GM18873 (cell line): ENCODE measurements around the gene GFOD1.
"Not testable (repeated sequence)": the region's sequence is repeated elsewhere in the genome, so short reads cannot be mapped to it uniquely, and the experiment has no call there.

Experiments
- ATAC-seq: cut with Tn5 transposase; IDR thresholded peaks from one replicate; pipeline ENCODE4 v1.9.1; 2021; ENCODE audit warnings: mild to moderate bottlenecking, moderate library complexity, moderate number of reproducible peaks; ENCODE audit not compliant: unreplicated experiment, low FRiP score

Gene GFOD1

DNA sequence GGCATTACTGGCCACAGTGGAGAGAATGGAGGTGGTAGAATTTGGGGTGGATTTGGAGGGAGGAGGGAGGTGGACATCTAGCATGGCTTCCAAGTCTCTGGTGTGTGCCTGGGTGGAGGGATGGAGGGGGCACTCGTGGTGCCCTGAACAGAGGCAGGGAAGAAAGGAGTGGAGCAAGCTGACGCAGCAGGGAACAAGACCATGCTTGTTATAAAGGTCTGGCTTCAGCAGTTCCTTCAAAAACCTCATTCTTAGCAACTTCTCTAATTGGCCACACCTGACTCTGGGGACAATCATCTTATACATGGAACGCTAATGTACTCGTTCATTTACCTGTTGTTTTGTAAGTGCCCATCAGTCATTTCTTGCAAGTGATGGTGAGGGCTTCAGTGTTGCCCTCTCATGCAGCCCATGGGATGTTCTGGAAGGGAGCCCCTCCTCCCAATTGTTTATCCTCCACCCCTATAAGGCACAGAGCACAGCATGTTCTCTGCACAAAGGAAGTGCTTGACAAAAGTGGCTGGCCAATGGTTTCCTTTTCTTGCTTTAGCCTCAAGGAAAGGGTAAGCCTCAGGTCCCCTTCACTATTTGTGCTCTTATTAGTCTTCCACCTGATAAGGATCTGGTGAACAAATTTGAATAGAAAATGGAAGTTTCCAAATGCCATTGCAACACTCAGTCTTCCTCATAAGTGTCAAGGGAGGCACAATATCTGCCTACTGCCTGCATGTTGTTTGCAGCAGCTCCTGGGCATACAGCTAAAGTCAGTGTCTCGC is 39.3 kb downstream of the GFOD1 start:
- no peak for ATAC-seq

DNA sequence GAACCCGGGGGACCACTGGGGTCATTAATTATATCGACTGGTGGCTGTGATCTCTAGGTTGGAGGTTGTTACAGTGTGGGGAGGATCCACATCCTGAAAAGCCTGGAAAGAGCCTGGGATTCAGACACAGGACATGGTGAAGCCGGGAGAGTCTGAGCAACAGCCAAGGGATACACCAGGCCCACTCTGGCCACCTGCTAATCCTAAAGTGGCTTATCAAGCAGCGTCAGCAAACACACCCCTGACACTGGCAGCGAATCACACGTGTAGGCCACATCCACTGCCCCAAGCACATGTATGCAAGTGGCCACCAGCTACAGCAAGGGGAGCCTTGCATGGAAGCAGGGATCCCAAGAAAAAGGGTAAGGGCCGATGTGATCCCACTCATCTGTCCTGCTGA is 41.0 kb downstream of the GFOD1 start:
- ATAC-seq: no peak

DNA sequence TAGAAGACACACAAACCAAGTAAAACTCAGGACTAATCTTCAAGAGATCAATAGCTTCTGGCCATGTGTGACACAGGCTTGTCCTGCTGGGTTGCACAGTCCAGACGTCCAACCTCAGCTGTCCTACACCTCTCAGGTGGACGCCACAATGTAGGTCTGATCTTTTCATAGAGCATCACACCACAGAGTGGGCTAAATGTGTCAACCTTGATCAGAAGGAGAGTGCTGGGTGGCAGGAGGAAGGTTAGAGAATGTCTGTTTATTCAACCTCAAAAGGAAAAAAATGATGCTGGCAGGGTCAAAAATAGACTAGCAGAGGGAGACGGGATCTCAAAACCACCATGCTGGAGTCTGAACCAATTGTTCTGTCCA is 41.7 kb downstream of the GFOD1 start:
- ATAC-seq: no peak

DNA sequence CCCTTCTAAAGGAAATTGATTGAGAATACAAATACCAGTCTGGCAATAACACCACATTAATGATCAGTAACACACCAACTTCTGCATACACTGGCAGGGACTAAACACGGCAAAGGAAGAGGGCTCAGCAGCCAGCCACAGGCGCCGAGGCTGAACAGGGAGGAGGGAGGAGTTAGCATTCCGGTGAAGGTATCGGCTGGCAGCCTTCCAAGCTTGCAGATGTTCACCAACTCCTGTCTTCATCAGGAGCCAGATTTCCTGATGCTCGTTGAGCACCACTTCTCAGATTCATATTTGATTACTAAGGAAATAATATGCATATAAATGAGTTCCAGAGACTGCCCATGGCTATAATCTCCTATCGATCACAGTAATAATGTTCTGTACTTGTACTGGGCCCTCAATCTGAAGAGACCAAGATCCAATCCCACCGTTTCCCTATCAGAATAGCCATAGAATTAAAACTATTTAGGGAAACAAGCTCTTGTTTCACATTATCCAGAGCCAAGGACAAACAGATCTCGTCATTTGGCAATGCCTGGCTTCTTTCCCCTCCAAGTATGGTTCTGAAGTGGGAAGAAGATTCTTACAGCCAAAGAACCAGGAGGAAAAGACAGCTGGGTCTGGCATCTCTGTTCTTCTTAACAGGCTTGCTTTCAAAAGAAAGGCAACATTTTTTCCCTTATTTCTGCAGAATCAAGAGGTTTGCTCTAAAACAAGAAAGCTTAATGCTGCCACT is 42.2 kb downstream of the GFOD1 start:
- no peak for ATAC-seq

DNA sequence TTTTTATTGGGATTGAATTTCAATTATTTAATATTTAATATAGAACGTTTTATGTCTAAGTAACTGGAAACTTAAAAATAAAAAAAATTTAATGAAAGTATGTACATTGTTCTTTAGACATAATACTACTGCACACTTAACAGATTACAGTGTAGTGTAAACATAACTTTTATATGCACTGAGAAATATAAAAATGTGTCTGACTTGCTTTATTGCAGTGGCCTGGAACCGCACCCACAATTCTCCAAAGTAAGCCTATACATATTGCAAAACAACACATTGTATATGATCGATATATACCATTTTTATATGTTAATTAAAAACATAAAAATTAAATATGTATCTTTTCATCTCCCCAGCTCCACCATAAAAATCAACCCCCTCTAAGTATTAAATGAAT is 42.8 kb downstream of the GFOD1 start:
- no peak for ATAC-seq

DNA sequence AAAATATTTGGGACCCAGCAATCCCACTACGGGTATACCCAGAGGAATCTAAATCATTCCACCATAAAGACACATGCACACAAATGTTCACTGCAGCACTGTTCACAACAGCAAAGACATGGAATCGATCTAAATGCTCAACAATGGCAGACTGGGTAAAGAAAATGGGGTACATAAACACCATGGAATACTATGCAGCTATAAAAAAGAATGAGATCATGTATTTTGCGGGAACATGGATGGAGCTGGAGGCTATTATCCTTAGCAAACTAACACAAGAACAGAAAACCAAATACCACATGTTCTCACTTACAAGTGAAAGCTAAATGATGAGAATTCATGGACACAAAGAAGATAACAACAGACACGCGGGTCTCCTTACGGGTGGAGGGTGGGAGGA is 43.4 kb downstream of the GFOD1 start:
- ATAC-seq: not testable (repeated sequence)

DNA sequence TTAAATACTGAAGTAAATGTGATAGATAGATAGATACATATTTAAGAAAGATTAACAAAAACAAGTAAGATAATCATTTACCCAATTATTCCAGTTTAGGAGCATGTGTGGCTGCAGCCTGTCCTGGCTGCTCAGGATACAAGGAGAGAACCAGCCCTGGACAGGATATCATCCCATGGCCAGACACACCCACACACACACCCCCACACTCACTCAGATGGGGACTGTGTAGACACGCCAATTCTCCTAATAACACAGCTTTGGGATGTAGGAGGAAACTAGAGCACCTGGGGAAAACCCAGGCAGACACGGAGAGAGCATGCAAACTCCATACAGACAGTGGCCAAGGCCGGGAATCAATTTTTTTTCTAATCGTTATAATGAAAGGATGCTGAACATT is 45.6 kb downstream of the GFOD1 start:
- no peak for ATAC-seq

DNA sequence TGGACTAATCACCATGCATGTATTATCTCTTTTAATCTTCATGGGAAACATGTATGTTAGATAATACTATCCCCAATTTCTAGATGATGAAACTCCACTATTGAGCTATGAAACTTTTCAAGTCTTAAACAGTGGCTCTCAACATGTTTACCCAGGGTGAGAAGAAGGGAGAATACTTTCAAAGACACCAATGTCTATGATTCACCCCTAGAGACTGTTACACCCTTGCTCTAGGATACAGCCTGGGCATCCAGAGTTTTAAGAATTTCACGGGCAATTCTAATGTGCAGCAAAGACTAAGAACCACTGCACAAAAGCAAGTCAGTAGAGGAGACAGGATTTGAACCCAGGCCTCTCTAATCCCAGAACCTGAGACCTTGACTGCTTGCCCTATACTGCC is 47.8 kb downstream of the GFOD1 start:
- no peak for ATAC-seq

DNA sequence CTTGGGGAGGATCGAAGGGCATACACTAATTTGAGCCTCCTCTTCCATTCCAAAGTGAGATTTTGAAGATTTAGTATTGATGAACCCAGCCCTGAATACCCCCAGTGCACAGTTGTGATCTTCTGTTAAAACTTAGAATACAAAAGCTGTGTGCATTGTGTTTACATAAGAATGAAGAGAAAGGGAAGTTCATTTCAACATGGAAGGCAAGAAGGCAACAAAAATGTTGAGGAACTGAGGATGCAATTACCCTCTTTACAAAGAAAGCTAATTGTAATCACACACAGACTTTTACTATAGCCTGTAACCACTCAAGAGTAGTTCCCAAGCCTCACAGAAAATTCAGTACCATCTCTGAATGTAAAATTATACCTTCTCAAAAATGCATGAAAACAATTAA is 49.3 kb downstream of the GFOD1 start:
- ATAC-seq: no peak

DNA sequence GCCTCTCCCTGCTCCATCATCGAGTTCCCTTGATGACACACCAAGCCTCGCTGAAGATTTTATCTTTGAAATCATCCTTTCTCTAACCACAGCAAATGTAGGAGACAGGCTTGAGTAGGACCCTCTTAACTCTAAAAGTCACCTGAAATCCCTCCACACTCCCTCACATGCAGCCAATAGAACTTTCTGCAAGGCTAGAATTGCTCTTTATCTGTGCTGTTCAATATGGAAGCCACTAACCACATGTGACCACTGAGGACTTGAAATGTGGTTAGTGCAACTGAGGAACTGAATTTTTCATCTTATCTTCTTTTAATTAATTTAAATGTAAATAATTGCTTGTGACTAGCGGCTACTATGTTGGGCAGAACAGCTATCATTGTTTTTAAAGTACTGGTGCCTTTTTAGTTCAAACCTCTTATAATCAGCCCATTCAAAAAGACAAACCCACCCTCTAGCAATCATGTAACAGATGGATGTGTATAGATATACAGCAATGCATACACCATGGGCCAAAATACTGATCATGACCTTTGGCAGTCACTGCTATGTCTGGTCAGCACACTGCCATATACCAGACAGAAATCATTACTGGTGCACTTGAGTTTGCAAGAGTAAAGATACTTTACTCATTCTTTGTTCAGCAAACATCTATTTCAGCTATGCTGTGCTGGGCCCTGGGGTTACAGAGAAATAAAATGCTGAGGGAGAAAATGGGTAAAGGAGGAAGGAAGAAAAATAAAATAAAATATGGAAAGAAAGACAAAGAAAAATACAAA is 50.0 kb downstream of the GFOD1 start:
- ATAC-seq: no peak

DNA sequence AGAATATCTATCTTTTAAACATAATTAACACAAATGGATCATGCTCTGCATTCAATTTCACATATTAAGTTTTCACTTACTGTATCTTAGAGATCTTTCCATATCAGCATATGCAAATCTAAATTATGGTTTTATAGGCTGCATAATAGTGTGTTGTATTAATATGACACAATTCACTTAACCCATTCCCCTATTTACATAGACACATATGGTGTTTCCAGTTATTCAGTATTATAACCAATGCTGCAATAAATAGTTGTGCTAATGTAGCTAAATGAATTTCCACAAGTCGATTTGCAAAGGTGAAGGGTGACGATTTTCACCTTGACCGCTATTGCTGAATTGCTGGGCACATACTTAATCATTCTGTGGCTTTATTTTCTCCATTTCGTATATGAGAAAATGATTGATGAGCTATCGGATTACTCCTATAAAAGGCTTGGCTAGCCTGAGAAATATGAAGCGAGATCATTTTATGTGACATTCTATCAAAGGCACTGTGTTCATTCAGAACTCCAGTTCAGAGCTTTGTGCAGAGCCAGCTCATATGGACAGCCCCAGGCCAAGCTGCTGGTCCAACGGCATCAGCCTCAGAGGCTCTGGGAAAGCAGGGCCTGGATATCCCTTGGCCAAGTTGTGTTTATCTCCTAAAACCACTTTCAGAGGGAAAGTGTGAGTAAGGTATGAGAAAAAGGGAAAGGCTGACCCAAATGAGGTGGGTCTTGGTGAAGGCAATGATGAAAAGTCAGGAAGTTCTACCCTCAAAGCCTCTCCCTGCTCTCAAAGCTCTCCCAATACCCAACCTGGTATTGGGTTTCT is 50.8 kb downstream of the GFOD1 start:
- no peak for ATAC-seq

DNA sequence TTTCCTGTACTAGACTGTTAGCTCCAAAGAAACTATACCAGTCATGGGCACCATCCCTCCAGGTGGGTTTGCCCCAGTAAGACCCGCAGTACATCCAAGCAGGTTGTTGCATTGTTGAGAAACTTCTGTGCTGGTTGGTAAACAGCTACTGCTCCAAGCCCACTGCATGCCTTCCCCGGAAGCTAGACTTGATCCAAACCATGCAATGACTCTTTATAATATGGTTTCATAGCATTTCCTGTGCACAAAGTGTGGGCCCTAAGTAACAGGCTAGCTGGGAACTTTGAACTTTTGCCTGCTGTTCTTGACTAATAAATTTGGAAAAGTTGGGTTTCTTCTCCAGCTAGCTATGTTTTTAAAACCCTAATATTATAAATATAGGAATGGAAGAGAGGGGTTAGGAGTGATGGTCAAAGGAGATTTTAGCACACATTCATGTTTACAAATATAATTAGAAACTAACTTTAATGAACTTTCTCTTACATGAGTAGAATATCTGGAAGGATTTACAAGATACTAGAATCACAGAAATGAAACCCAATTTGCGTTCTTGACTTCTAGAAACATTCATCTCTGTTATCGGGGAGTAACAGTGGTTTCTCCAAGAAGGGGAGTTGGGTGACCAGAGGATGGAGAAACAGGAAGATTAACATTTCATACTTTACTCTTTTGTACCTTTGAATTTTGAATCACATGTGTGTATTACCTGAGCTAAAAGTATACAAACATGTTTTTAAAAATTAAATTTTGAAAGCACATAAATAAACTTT is 51.7 kb downstream of the GFOD1 start:
- no peak for ATAC-seq

DNA sequence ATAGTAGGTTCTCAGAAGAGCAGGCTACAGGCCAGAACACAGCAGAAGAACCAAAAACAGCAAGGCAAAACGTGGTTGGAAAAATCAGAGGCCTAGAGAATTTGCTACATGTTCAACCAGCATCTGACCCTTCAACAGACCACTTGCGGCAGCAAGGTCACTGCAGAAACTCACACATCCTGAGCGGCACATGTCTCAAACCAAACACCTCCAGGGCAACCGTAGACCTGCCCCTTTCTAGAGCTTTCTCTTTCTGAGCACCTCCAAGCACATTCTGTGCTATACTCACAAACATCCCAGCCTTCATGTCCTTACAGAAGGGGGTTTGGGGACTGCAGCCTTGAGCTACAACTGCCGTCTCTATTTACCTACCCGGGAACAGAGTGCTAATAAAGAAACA is 52.6 kb downstream of the GFOD1 start:
- ATAC-seq: no peak

DNA sequence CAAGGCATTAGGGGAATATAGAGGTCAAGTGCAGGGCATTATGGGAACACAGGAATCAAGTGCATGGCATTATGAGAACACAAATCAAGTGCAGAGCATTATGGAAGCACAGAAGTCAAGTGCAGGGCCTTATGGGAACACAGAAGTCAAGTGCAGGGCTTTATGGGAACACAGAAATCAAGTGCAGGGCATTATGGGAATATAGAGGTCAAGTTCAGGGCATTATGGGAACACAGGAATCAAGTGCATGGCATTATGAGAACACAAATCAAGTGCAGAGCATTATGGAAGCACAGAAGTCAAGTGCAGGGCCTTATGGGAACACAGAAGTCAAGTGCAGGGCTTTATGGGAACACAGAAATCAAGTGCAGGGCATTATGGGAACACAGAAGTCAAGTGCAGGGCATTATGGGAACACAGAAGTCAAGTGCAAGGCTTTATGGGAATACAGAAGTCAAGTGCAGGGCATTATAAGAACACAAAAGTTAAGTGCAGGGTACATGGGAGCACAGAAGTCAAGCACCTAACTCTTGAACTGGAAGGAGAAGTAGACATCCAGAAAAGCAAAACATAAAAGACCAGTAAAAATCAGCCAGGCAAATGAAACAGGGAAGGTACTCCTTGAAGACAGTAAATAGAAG is 53.1 kb downstream of the GFOD1 start:
- not testable (repeated sequence) for ATAC-seq

DNA sequence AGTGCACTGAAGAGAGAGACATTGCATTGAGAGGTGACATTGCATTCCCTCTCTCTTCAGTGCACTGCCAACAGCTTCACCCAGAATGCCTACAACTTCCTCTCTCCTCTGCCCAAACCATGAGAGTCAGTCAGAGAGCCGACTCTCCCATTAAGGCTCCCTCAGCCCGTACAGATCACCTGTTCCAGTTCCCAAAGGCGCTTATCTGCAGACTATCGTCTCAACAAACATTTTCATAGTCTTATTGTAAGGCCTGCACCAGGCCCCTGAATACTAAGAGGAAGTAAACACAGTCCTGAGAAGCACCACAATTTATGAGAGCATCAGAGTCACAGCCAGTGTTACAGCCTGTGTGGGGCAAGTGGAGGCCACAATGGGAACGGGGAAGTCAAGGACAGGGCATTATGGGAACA is 53.7 kb downstream of the GFOD1 start:
- no peak for ATAC-seq

DNA sequence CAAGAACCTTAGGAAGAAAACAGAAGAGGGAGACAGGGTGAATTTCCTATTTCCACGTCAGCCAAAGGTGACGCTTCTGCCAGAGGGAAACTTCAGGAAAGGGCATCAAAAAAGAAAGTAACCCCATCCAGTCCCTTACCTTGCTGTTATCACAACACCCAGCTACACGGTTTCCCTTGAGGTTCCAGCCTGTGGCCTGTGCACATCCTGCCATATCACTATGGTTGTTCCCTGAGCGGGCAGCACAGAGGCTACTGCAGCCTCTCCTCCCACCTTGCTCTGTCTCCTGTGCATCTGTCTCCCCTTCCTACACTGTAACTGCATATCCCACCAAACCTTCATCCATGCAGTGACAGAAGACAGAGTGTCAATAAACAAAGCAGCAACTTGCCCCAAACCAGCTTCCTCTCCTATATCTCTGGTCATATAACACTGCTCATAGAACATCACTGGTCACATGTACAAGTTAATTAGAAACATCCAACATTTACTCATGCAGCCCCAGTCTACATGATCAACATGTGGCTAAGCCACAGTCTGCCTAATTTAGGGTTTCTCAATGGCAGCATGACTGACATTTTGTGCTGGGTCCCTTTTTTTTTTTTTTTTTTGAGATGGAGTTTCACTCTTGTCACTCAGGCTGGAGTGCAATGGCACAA is 54.7 kb downstream of the GFOD1 start:
- ATAC-seq: no peak

DNA sequence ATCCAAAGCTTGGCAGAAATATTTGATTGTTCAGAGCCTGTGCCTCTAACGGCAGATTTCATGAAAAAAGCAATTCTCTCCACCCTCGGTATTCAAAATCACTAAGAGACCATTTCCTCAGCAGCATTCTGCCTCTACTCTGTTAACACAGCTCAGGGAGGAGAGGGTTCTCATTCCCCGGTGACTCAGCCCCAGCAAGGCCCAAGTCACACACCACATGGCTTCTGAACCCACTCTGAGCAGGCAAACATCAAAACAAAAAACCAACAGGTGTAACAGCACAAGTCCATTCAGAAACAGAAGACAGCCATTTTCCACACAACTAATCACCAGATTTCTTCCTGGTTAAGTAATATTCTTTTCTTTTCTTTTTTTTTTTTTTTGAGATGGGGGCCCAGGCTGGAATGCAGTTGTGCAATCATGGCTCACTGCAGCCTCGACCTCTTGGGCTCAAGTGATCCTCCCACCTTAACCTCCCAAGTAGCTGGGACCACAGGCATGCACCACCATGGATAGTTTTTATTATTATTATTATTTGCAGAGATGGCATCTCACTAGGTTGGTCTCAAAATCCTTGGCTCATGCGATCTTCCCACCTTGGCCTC is 55.4 kb downstream of the GFOD1 start:
- no peak for ATAC-seq

DNA sequence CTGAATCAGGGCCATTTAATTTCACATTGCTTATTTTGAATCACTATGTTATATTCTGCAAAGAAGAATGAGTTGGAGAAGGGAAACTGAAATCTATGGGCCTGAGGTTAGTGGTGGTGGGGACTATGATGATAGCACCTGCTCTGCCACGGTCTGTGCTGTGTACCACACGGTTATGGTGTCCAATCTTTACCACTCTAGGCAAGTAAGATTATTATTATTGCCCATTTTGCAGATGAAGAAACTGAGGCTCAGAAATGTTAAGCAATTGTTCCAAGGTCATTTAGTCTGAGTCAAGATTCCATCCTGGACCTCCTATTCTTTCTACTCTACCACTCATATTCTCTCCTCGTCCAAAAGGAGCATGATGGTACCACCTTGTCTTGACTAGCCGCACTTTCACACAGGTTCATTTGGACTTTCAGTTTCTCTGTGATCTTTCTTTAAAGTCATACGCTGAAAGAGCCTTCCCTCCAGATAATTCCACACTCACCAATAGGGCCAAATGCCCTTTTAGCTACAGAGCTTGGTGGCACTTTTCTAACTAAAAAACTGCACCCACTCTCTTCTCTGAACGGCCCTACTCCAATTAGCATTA is 56.2 kb downstream of the GFOD1 start:
- no peak for ATAC-seq
